SK-N-MC (cell line): Measurements from ENCODE around the gene PDS5B.

ENCODE experiments used
- DNase-seq: peaks from one replicate; pipeline ENCODE4 v3.0.0-alpha.2; 2011; ENCODE audit warnings: low read depth, low spot score
- H3K27ac ChIP-seq: fragments of 200-600 bp; sonication (generic); 2 replicates; pipeline ENCODE4 v1.5.1; 2016; ENCODE audit warnings: mixed run types
- H3K36me3 ChIP-seq: fragments of 200-600 bp; sonication (generic); 2 replicates; pipeline ENCODE4 v1.6.1; 2017; ENCODE audit warnings: antibody characterized with exemption, low read length, mixed read lengths; ENCODE audit not compliant: insufficient read depth
- H3K4me3 ChIP-seq: fragments of 200-600 bp; sonication (generic); 2 replicates; pipeline ENCODE4 v1.5.1; 2016
- H3K9ac ChIP-seq: fragments of 200-600 bp; sonication (generic); 2 replicates; pipeline ENCODE4 v1.8.0; 2017; ENCODE audit warnings: mixed run types, mixed read lengths; ENCODE audit not compliant: insufficient read length
- H3K9me3 ChIP-seq: fragments of 200-600 bp; sonication (generic); 2 replicates; pipeline ENCODE4 v1.6.1; 2017; ENCODE audit warnings: low read depth, mild to moderate bottlenecking, antibody characterized with exemption, low read length, moderate library complexity, mixed read lengths
- EZH2 ChIP-seq: fragments of 200-600 bp; sonication (generic); IDR thresholded peaks from one replicate; pipeline ENCODE4 v1.6.1; 2017; ENCODE audit warnings: antibody characterized with exemption
- FOXP2 ChIP-seq: optimal IDR thresholded peaks from 2 replicates; pipeline ENCODE3; 2011; ENCODE audit warnings: mild to moderate bottlenecking, moderate library complexity; ENCODE audit not compliant: insufficient read depth; ENCODE audit errors: extremely low read length, control extremely low read depth
- POLR2AphosphoS5 ChIP-seq: IDR thresholded peaks from 2 replicates; pipeline ENCODE4 v1.6.1; 2012; ENCODE audit warnings: mild to moderate bottlenecking, low read depth, low read length, borderline replicate concordance

PDS5B gene

DNA sequence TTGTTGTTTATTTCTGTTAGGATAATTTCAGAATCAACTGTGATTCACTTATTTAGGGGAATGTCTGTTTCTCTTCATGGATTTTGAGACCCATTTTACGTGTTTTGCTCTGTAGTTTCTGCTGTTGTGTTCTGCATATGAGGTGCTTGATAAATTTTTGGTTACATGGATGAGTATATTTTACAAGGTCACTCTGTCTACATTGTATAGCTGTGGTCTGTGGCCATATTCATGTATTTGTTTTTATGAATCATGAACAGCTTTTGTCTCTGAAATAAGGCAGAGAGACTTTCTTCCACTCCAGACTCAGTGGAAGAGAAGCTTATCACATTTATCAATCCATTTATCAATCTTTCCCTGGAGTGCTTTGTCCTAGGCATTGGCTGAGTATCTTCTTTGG lies 56.6 kb downstream of the PDS5B start:
- H3K9me3 ChIP-seq = peaks cover 4% of the 10 kb centered on the region
- H3K4me3 ChIP-seq = no peak overlapping the region
- TF ChIP-seq POLR2AphosphoS5 (no peak), FOXP2 (no peak), EZH2 (no peak)
- peak overlapping the region; percentile 22; the same call in 1 of the 2 replicates for H3K27ac ChIP-seq
- H3K9ac ChIP-seq = no peak overlapping the region
- H3K36me3 ChIP-seq = peaks cover 41% of the 10 kb centered on the region
- no peak for DNase-seq

DNA sequence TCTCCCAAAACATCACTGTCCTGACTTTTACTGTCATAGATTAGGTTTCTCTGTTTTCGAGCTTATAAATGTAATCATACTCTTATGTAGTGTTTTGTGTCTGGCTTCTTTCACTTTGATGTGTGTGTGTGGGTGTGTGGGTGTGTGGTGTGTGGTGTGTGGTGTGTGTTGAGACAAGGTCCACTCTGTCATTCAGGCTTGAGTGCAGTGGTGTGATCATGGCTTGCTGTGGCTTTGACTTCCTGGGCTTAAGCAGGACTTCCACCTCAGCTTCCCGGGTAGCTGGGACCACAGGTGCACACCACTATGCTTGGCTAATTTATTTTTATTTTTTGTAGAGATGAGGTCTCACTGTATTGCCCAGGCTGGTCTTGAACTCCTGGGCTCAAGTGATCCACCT lies 59.6 kb downstream of the PDS5B start:
- DNase-seq = no peak
- no peak overlapping the region for H3K27ac ChIP-seq
- no peak overlapping the region for H3K9ac ChIP-seq

DNA sequence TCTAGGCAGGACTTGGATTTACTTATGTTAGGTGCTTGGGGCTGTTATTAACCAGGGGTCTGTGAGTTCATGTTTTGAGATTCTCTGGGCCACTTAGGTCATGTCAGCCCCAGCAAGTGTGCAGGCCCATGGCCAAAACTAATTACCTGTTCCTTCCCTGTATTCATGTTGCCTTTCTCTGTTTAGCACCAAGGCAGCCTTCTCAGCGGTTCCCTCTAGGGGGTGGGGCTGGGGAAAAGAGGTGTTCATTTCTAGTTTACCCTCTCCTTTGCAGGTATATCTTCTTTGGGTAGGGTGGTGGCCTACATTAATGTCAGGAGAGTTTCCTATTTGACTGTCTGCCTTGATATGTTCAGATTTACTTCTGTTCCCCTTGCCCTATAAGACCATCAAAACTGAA lies 61.7 kb downstream of the PDS5B start:
- Histone ChIP-seq H3K9ac (no peak overlapping the region), H3K4me3 (no peak overlapping the region), H3K36me3 (peaks cover 79% of the 10 kb centered on the region), H3K27ac (no peak overlapping the region), H3K9me3 (peaks cover 10% of the 10 kb centered on the region)
- TF ChIP-seq EZH2 = no peak
- no peak for TF ChIP-seq POLR2AphosphoS5
- no peak for TF ChIP-seq FOXP2
- DNase-seq = no peak

More for the DNA sequence above, 59.6 kb downstream of the PDS5B start:
- Histone ChIP-seq H3K4me3 (no peak overlapping the region), H3K36me3 (peaks cover 64% of the 10 kb centered on the region), H3K9me3 (peaks cover 4% of the 10 kb centered on the region; the same call in 1 of the 2 replicates)
- TF ChIP-seq FOXP2 (no peak), EZH2 (no peak), POLR2AphosphoS5 (no peak)

DNA sequence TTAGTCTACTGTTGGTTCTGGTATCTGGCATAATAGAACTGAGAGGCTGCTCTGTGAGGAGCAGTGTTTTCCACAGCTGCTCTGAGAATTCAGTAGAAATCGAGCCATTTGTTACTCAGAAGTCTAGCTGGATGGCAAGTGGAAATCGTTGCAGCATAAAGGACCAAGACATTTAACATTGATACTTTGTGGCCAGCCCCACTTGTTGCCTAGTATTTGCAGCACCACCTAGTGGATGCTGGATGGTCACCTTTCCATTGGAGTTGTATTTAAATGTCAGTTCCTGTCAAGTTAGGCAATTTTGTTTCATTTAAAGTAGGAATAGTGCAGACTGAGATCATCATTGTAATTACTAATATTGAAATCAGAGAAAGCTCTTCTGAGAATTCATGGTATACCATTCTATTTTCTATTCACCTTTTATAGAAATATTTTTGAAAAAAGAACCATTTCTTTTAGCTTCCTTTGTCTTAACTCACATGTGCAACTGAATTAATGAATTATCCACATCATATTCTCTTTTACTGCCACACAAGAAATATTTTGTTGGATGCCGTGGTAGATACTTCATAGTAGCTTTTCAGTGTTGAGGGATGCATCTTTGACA lies 64.6 kb downstream of the PDS5B start:
- Histone ChIP-seq H3K36me3 (peaks cover 89% of the 10 kb centered on the region), H3K27ac (0 out of 2 replicates have a peak overlapping the region, but pooled peaks have one; percentile 34), H3K9me3 (peaks cover 19% of the 10 kb centered on the region), H3K9ac (no peak overlapping the region), H3K4me3 (no peak overlapping the region)
- peak; percentile 22 for DNase-seq
- TF ChIP-seq FOXP2 = no peak
- TF ChIP-seq POLR2AphosphoS5 = no peak
- TF ChIP-seq EZH2 = no peak

DNA sequence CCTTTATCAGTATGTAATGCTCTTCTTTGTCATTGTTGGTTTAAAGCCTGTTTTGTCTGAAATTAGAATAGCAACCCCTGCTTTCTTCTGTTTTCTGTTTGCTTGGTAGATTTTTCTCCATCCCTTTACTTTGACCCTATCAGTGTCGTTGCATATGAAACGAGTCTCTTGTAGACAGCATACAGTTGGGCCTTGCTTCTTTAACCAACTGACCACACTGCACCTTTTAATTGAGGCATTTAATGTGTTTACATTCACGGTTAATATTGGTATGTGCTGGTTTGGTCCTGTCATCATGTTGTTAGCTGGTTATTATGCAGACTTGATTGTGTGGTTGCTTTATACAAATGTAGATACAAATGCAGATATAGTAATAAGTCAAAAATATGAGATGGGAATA lies 71.1 kb downstream of the PDS5B start:
- TF ChIP-seq POLR2AphosphoS5 (no peak), EZH2 (no peak), FOXP2 (no peak)
- Histone ChIP-seq H3K4me3 (no peak overlapping the region), H3K27ac (no peak overlapping the region), H3K9ac (no peak overlapping the region), H3K36me3 (peaks cover 89% of the 10 kb centered on the region), H3K9me3 (peaks cover 14% of the 10 kb centered on the region)
- DNase-seq = no peak

DNA sequence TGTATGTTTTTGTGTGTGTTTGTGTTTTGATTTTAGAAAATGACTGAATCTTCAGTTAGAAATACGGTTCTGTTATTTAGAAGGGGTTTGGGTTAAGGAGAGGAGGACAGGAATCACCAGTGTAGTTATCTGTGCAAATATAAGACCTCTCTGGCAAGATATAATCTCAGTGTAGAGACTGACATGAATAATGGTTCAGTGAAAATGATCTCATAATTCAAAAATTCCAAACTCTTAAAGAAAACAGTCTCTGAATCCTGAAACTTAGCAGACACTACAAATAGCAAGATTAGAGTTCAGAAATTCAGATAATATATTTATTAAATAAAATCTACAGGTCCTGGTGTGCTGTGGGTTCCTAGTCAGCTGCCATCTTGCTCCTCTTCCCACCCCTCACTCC lies 73.5 kb downstream of the PDS5B start:
- TF ChIP-seq FOXP2 (no peak), EZH2 (no peak), POLR2AphosphoS5 (no peak)
- no peak overlapping the region for H3K9ac ChIP-seq
- H3K9me3 ChIP-seq = peaks cover 2% of the 10 kb centered on the region
- no peak for DNase-seq
- no peak overlapping the region for H3K4me3 ChIP-seq
- peak overlapping the region; percentile 27; the same call in 1 of the 2 replicates for H3K27ac ChIP-seq
- peaks cover 88% of the 10 kb centered on the region for H3K36me3 ChIP-seq

DNA sequence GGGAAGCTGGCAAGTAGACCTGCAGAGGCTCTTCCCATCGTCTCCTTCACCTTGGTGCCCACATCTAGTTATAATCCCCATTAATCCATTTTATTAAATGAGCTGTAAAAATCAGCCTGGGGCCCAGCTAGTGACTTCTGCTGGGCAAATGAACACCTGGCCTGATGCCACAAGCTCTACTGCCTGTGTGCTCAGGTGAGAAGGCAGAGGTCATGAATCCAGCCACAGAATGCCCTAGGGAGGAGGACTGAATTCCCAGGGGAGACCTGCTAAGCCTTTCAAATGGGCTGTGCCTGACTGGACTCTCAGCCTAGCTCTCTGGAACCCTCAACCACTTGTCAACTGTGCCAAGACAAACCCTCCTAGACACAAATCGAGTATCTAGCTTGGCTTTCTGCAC lies 74.0 kb downstream of the PDS5B start:
- Histone ChIP-seq H3K9ac (no peak overlapping the region), H3K9me3 (no peaks in the 10 kb centered on the region), H3K36me3 (peaks cover 89% of the 10 kb centered on the region), H3K4me3 (no peak overlapping the region), H3K27ac (peak overlapping the region; percentile 10; the same call in 1 of the 2 replicates)
- no peak for TF ChIP-seq EZH2
- no peak for TF ChIP-seq POLR2AphosphoS5
- TF ChIP-seq FOXP2 = no peak
- no peak for DNase-seq

DNA sequence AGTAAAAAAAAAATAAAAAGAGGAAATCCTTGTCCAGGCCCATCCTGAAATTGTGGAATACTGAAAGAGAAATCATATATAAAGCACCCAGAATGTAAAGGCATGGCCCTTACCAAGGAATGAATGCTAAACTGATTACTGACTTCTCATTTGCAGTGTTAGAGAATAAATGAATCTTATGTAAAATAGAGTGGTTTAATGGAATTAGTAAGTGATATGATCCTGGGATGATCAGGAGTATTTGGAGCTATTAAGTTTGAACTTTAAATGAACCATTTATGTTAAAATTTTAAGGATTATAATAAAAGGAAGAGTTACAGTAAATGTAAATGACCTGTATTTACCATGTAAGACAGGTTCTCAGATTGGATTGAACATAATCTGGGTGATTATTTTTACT lies 75.4 kb downstream of the PDS5B start:
- TF ChIP-seq FOXP2 (no peak), EZH2 (no peak), POLR2AphosphoS5 (no peak)
- H3K27ac ChIP-seq = no peak overlapping the region
- no peaks in the 10 kb centered on the region for H3K9me3 ChIP-seq
- H3K4me3 ChIP-seq = no peak overlapping the region
- no peak for DNase-seq
- no peak overlapping the region for H3K9ac ChIP-seq
- H3K36me3 ChIP-seq = peaks cover 80% of the 10 kb centered on the region

DNA sequence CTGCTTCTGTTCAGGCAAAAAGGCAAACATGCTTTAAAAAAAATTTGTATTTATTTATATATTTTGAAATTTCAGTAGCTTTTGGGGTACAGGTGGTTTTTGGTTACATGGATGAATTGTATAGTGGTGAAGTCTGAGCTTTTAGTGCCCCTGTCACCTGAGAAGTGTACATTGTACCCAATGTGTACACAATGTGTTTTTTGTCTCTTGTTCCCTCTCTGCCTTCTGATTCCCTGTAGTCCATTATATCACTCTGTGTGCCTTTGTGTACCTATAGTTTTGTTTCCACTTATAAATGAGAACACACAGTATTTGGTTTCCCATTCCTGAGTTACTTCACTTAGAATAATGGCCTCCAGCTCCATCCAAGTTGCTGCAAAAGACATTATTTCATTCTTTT lies 77.4 kb downstream of the PDS5B start:
- DNase-seq = no peak
- Histone ChIP-seq H3K4me3 (no peak overlapping the region), H3K9me3 (no peaks in the 10 kb centered on the region), H3K9ac (no peak overlapping the region), H3K36me3 (peaks cover 74% of the 10 kb centered on the region), H3K27ac (no peak overlapping the region)
- TF ChIP-seq FOXP2 = no peak
- no peak for TF ChIP-seq POLR2AphosphoS5
- TF ChIP-seq EZH2 = no peak
